T-cell (primary cell): Measurements from ENCODE around the gene LGR5. TPM values are rescaled to one million over a fixed set of nuclear protein-coding genes. Genes with fewer than 3 reads are reported as not detected.

Experiments
- ATAC-seq, 4 experiments: fragments of 200-7000 bp in 3 of 4; fragments of 150-1000 bp in 1 of 4; cut with Tn5 transposase; replicated peaks in 1 of 4; 1 replicate in 3 of 4; 2 replicates in 1 of 4; pipeline ENCODE4 v1.10.0; 2021; ENCODE audit warnings: moderate library complexity in 3 of 4, mild to moderate bottlenecking in 2 of 4, moderate number of reproducible peaks in 1 of 4
- CTCF ChIA-PET, 2 donors: fragments of 300-600 bp; sonication (Branson Sonifier 250); formaldehyde crosslinking; loops; one replicate each; lab custom pipeline; 2022; ENCODE audit warnings: antibody characterized with exemption in 2 of 2; lab: Charles Lee
- POLR2A ChIA-PET, 2 donors: fragments of 300-600 bp; sonication (Branson Sonifier 250); formaldehyde crosslinking; loops; one replicate each; lab custom pipeline; 2022; ENCODE audit warnings: antibody characterized with exemption in 2 of 2; lab: Charles Lee
- DNase-seq, 35 experiments: peaks; one replicate each; pipeline versions ENCODE4 v3.0.0 to v3.0.0-alpha.2; 2013 to 2023
- H3K27ac ChIP-seq: one replicate; pipeline ENCODE4 v1.5.1; 2013; ENCODE audit warnings: low read length
- H3K27me3 ChIP-seq, 2 experiments: replicated peaks in 1 of 2; 1 replicate in 1 of 2; 2 replicates in 1 of 2; pipeline versions ENCODE4 v1.6.1 to v1.7.0; 2013; ENCODE audit warnings: low read length in 1 of 2, mixed read lengths in 1 of 2; ENCODE audit not compliant: control insufficient read depth in 2 of 2, insufficient read depth in 2 of 2; ENCODE audit errors: extremely low read depth in 1 of 2
- H3K36me3 ChIP-seq, 2 donors: 1 replicate in 1 of 2; 2 replicates in 1 of 2; pipeline versions ENCODE4 v1.6.1 to v1.7.0; 2013; ENCODE audit warnings: low read length in 1 of 2; ENCODE audit not compliant: control insufficient read depth in 2 of 2, insufficient read depth in 1 of 2; ENCODE audit errors: extremely low read depth in 1 of 2
- H3K4me1 ChIP-seq, 2 experiments: 1 replicate in 1 of 2; 2 replicates in 1 of 2; pipeline versions ENCODE4 v1.6.1 to v1.7.0; 2013; ENCODE audit warnings: low read length in 2 of 2, mixed read lengths in 1 of 2; ENCODE audit not compliant: insufficient read depth in 2 of 2, control insufficient read depth in 1 of 2; ENCODE audit errors: extremely low read depth in 1 of 2
- H3K4me3 ChIP-seq, 2 donors: 1 replicate in 1 of 2; 2 replicates in 1 of 2; pipeline versions ENCODE4 v1.5.1 to v1.7.0; 2013; ENCODE audit warnings: mild to moderate bottlenecking in 2 of 2, low read length in 1 of 2, moderate library complexity in 1 of 2; ENCODE audit not compliant: control insufficient read depth in 1 of 2; ENCODE audit errors: extremely low read depth in 1 of 2
- H3K9me3 ChIP-seq: 2 replicates; pipeline ENCODE4 v1.7.0; 2013
- H3K27ac Mint-ChIP-seq, 2 donors: one replicate each; pipeline ENCODE4 v1.8.0; 2020 to 2021; ENCODE audit warnings: mild to moderate bottlenecking in 2 of 2, mixed read lengths in 2 of 2
- H3K27me3 Mint-ChIP-seq, 2 donors: one replicate each; pipeline ENCODE4 v1.8.0; 2021 to 2022; ENCODE audit warnings: mixed read lengths in 2 of 2
- H3K36me3 Mint-ChIP-seq: one replicate; pipeline ENCODE4 v1.8.0; 2021; ENCODE audit warnings: mixed read lengths
- H3K4me1 Mint-ChIP-seq, 3 donors: one replicate each; pipeline ENCODE4 v1.8.0; 2020 to 2022; ENCODE audit warnings: mixed read lengths in 3 of 3, mild to moderate bottlenecking in 1 of 3
- H3K4me3 Mint-ChIP-seq, 3 donors: one replicate each; pipeline ENCODE4 v1.8.0; 2020 to 2022; ENCODE audit warnings: mild to moderate bottlenecking in 3 of 3, mixed read lengths in 3 of 3, moderate library complexity in 3 of 3
- H3K9me3 Mint-ChIP-seq, 3 donors: one replicate each; pipeline ENCODE4 v1.8.0; 2020 to 2022; ENCODE audit warnings: mixed read lengths in 3 of 3
- WGBS: methylation state at CpG from one replicate; pipeline ENCODE4 v1.1.5; 2013; ENCODE audit warnings: missing lambda C conversion rate; ENCODE audit not compliant: insufficient coverage; 5-methylcytosine and 5-hydroxymethylcytosine counted together
- total RNA-seq, 35 experiments: library from RNA in 6 of 35; stranded (reverse) in 6 of 35; fragments of 120-200 nt in 1 of 35; gene quantifications; one replicate each; pipeline versions ENCODE4 v1.2.1 to v1.2.4 and lab custom pipeline; 2013 to 2026

The LGR5 gene
- total RNA-seq, 5 donors from 2014 or later (not counting 1 experiment from before 2014, with no cell fraction given), result 0.25 TPM; not detected in 4

- no peaks in the 10 kb centered on the region for H3K4me1 ChIP-seq
- ATAC-seq, result no peak
- no peak overlapping the region for H3K27ac ChIP-seq
- H3K36me3 Mint-ChIP-seq, result no peaks in the 10 kb centered on the region
- no peaks in the 10 kb centered on the region for H3K9me3 Mint-ChIP-seq
- H3K27me3 Mint-ChIP-seq, result peaks cover 0 to 2% of the 10 kb centered on the region in 2 donors
- ChIA-PET CTCF (interaction anchor here in 1 of 2 donors (0.5 kb wide), 1 partner anchor 194 kb away, joined by 6 read pairs; no protein-coding TSS in a partner anchor), POLR2A (no interaction called here)
- H3K4me1 Mint-ChIP-seq, result no peaks in the 10 kb centered on the region
- no peak for DNase-seq
- H3K4me3 Mint-ChIP-seq, result no peak overlapping the region
- H3K9me3 ChIP-seq, result no peaks in the 10 kb centered on the region
- peaks cover 0 to 3% of the 10 kb centered on the region in 2 experiments for H3K27me3 ChIP-seq
- H3K4me3 ChIP-seq, result no peak overlapping the region
- H3K36me3 ChIP-seq, result no peaks in the 10 kb centered on the region
- H3K27ac Mint-ChIP-seq, result no peak overlapping the region
Measured at GRCh38 chr12:71556448-71556847, 116.8 kb downstream of the LGR5 start.

GRCh38 chr12:71556875-71557274 lies 117.3 kb downstream of the LGR5 start:
- Histone ChIP-seq H3K36me3 (no peaks in the 10 kb centered on the region), H3K27ac (no peak overlapping the region), H3K4me3 (no peak overlapping the region), H3K9me3 (no peaks in the 10 kb centered on the region), H3K27me3 (peaks cover 0 to 3% of the 10 kb centered on the region in 2 experiments), H3K4me1 (no peaks in the 10 kb centered on the region)
- no peaks in the 10 kb centered on the region for H3K36me3 Mint-ChIP-seq
- WGBS, result 80% methylated on average over 2 of the region's 4 CpGs
- peaks cover 0 to 2% of the 10 kb centered on the region in 2 donors for H3K27me3 Mint-ChIP-seq
- H3K4me1 Mint-ChIP-seq, result no peaks in the 10 kb centered on the region
- ATAC-seq, result no peak
- H3K9me3 Mint-ChIP-seq, result no peaks in the 10 kb centered on the region
- H3K27ac Mint-ChIP-seq, result no peak overlapping the region
- no peak for DNase-seq
- ChIA-PET CTCF (interaction anchor here in 1 of 2 donors (0.5 kb wide), 1 partner anchor 194 kb away, joined by 6 read pairs; no protein-coding TSS in a partner anchor), POLR2A (no interaction called here)
- no peak overlapping the region for H3K4me3 Mint-ChIP-seq

- no peak for DNase-seq
- CTCF ChIA-PET, result no interaction called here
Measured at GRCh38 chr12:71558445-71558844, 118.8 kb downstream of the LGR5 start.

GRCh38 chr12:71562676-71563595 lies 123.3 kb downstream of the LGR5 start:
- WGBS, result 92% methylated on average over 8 of the region's 11 CpGs

More at GRCh38 chr12:71558445-71558844, 118.8 kb downstream of the LGR5 start:
- H3K9me3 ChIP-seq, result no peaks in the 10 kb centered on the region
- peaks cover 0 to 3% of the 10 kb centered on the region in 2 experiments for H3K27me3 ChIP-seq
- Mint-ChIP-seq H3K27me3 (peaks cover 0 to 2% of the 10 kb centered on the region in 2 donors), H3K36me3 (no peaks in the 10 kb centered on the region), H3K9me3 (no peaks in the 10 kb centered on the region), H3K4me3 (no peak overlapping the region), H3K27ac (no peak overlapping the region), H3K4me1 (no peaks in the 10 kb centered on the region)
- POLR2A ChIA-PET, result no interaction called here
- WGBS, result no CpG with 5 or more reads among the region's 3 CpGs
- no peak overlapping the region for H3K4me3 ChIP-seq
- H3K36me3 ChIP-seq, result no peaks in the 10 kb centered on the region
- no peaks in the 10 kb centered on the region for H3K4me1 ChIP-seq
- ATAC-seq, result no peak
- H3K27ac ChIP-seq, result no peak overlapping the region

GRCh38 chr12:71565535-71565934 lies 125.9 kb downstream of the LGR5 start:
- CTCF ChIA-PET, result interaction anchor here in 1 of 2 donors (0.6 kb wide), 1 partner anchor 95 kb away, joined by 4 read pairs; no protein-coding TSS in a partner anchor
- DNase-seq, result no peak
- no peak overlapping the region for H3K27ac Mint-ChIP-seq

More at GRCh38 chr12:71562676-71563595, 123.3 kb downstream of the LGR5 start:
- CTCF ChIA-PET, result no interaction called here
- no peak for ATAC-seq
- Mint-ChIP-seq H3K9me3 (no peaks in the 10 kb centered on the region), H3K27ac (no peak overlapping the region), H3K36me3 (no peaks in the 10 kb centered on the region), H3K27me3 (peaks cover 2 to 4% of the 10 kb centered on the region in 2 donors), H3K4me1 (no peaks in the 10 kb centered on the region), H3K4me3 (no peak overlapping the region)
- Histone ChIP-seq H3K9me3 (no peaks in the 10 kb centered on the region), H3K27me3 (peaks cover 0 to 3% of the 10 kb centered on the region in 2 experiments), H3K4me3 (no peak overlapping the region), H3K36me3 (no peaks in the 10 kb centered on the region), H3K27ac (no peak overlapping the region), H3K4me1 (no peaks in the 10 kb centered on the region)
- DNase-seq, result no peak
- POLR2A ChIA-PET, result no interaction called here

GRCh38 chr12:71566655-71567054 lies 127.1 kb downstream of the LGR5 start:
- H3K27ac Mint-ChIP-seq, result no peak overlapping the region
- H3K4me1 Mint-ChIP-seq, result no peaks in the 10 kb centered on the region
- ChIA-PET CTCF (no interaction called here), POLR2A (no interaction called here)
- no peaks in the 10 kb centered on the region for H3K9me3 ChIP-seq
- H3K9me3 Mint-ChIP-seq, result no peaks in the 10 kb centered on the region
- WGBS, result no CpG with 5 or more reads among the region's 2 CpGs
- no peak for ATAC-seq
- no peaks in the 10 kb centered on the region for H3K4me1 ChIP-seq
- DNase-seq, result no peak
- H3K36me3 ChIP-seq, result no peaks in the 10 kb centered on the region
- H3K27me3 ChIP-seq, result no peaks in the 10 kb centered on the region
- no peak overlapping the region for H3K4me3 Mint-ChIP-seq
- peaks cover 11 to 16% of the 10 kb centered on the region in 2 donors for H3K27me3 Mint-ChIP-seq
- H3K27ac ChIP-seq, result no peak overlapping the region
- H3K36me3 Mint-ChIP-seq, result no peaks in the 10 kb centered on the region
- H3K4me3 ChIP-seq, result no peak overlapping the region

More at GRCh38 chr12:71565535-71565934, 125.9 kb downstream of the LGR5 start:
- H3K4me1 ChIP-seq, result no peaks in the 10 kb centered on the region
- no peak for ATAC-seq
- Mint-ChIP-seq H3K4me1 (no peaks in the 10 kb centered on the region), H3K4me3 (no peak overlapping the region), H3K36me3 (no peaks in the 10 kb centered on the region), H3K27me3 (peaks cover 11 to 16% of the 10 kb centered on the region in 2 donors), H3K9me3 (no peaks in the 10 kb centered on the region)
- no CpG with 5 or more reads among the region's 1 CpG for WGBS
- no peaks in the 10 kb centered on the region for H3K36me3 ChIP-seq
- no peak overlapping the region for H3K27ac ChIP-seq
- POLR2A ChIA-PET, result no interaction called here
- no peaks in the 10 kb centered on the region for H3K9me3 ChIP-seq
- peaks cover 0 to under 1% of the 10 kb centered on the region in 2 experiments for H3K27me3 ChIP-seq
- no peak overlapping the region for H3K4me3 ChIP-seq
